Astrocyte (in vitro differentiated cells and primary cell): ENCODE measurements around the gene TRAPPC3. TPM values are rescaled to one million over a fixed set of nuclear protein-coding genes. Genes with fewer than 3 reads are reported as not detected.
A peak's percentile ranks its signal among the peaks of the same experiment; 100 is the strongest.

Experiments
- DNase-seq: peaks from one replicate; pipeline ENCODE4 v3.0.0-alpha.2; 2010; ENCODE audit warnings: low read depth
- FAIRE-seq: peaks from 2 replicates; lab custom pipeline; 2011; peaks lifted over from hg19 to GRCh38; lab: Jason Lieb, UNC
- H2AFZ ChIP-seq: 2 replicates; pipeline ENCODE4 v1.6.0; 2012; ENCODE audit warnings: low read depth, low read length, inconsistent platforms
- H3K27ac ChIP-seq: 2 replicates; pipeline ENCODE4 v1.5.1; 2011; ENCODE audit warnings: low read depth, low read length, inconsistent platforms
- H3K27me3 ChIP-seq: 2 replicates; pipeline ENCODE4 v1.6.0; 2011; ENCODE audit warnings: low read length, inconsistent platforms; ENCODE audit not compliant: insufficient read depth
- H3K36me3 ChIP-seq: 2 replicates; pipeline ENCODE4 v1.5.1; 2011; ENCODE audit warnings: low read length, inconsistent platforms; ENCODE audit not compliant: insufficient read depth
- H3K4me1 ChIP-seq: 2 replicates; pipeline ENCODE4 v1.5.1; 2011; ENCODE audit warnings: low read length, inconsistent platforms; ENCODE audit not compliant: insufficient read depth
- H3K4me2 ChIP-seq: 2 replicates; pipeline ENCODE4 v1.6.0; 2012; ENCODE audit warnings: low read length, inconsistent platforms
- H3K4me3 ChIP-seq: 2 replicates; pipeline ENCODE4 v1.5.1; 2011; ENCODE audit warnings: low read depth, mild to moderate bottlenecking, low read length, inconsistent platforms; ENCODE audit not compliant: insufficient read depth
- H3K79me2 ChIP-seq: 2 replicates; pipeline ENCODE4 v1.6.0; 2012; ENCODE audit warnings: mild to moderate bottlenecking, low read length, inconsistent platforms; ENCODE audit not compliant: insufficient read depth
- H3K9ac ChIP-seq: 2 replicates; pipeline ENCODE4 v1.6.0; 2012; ENCODE audit warnings: mild to moderate bottlenecking, low read length, inconsistent platforms
- H3K9me3 ChIP-seq: 2 replicates; pipeline ENCODE4 v1.5.1; 2012; ENCODE audit warnings: low read depth, mild to moderate bottlenecking, low read length, inconsistent platforms; ENCODE audit not compliant: insufficient read depth
- H4K20me1 ChIP-seq: 2 replicates; pipeline ENCODE4 v1.6.0; 2012; ENCODE audit warnings: low read length, inconsistent platforms; ENCODE audit not compliant: insufficient read depth
- H3K27ac Mint-ChIP-seq: one replicate; pipeline ENCODE4 v1.8.0; 2021; ENCODE audit warnings: mild to moderate bottlenecking, mixed read lengths; ENCODE audit not compliant: unreplicated experiment
- H3K27me3 Mint-ChIP-seq: one replicate; pipeline ENCODE4 v1.8.0; 2021; ENCODE audit warnings: low read depth, mixed read lengths; ENCODE audit not compliant: unreplicated experiment
- H3K36me3 Mint-ChIP-seq: one replicate; pipeline ENCODE4 v1.8.0; 2021; ENCODE audit warnings: low read depth, mixed read lengths; ENCODE audit not compliant: unreplicated experiment
- H3K4me1 Mint-ChIP-seq: one replicate; pipeline ENCODE4 v1.8.0; 2021; ENCODE audit warnings: low read depth, mixed read lengths; ENCODE audit not compliant: unreplicated experiment
- H3K4me3 Mint-ChIP-seq: one replicate; pipeline ENCODE4 v1.8.0; 2021; ENCODE audit warnings: mild to moderate bottlenecking, moderate library complexity, mixed read lengths; ENCODE audit not compliant: unreplicated experiment
- H3K9me3 Mint-ChIP-seq: one replicate; pipeline ENCODE4 v1.8.0; 2021; ENCODE audit warnings: mild to moderate bottlenecking, mixed read lengths; ENCODE audit not compliant: unreplicated experiment
- EZH2 ChIP-seq: IDR thresholded peaks from 2 replicates; pipeline ENCODE4 v1.6.1; 2012; ENCODE audit warnings: mild to moderate bottlenecking, low read length, inconsistent platforms; ENCODE audit not compliant: insufficient read depth
- total RNA-seq: library from RNA; stranded (reverse); gene quantifications from 2 replicates; pipeline ENCODE4 v1.2.1, GENCODE V29; 2021
- TF ChIP-seq, protein P1 (sequence below): IDR thresholded peaks from 2 replicates; pipeline ENCODE4 v1.5.1; 2011; ENCODE audit warnings: low read depth, mild to moderate bottlenecking, inconsistent platforms, low read length, moderate library complexity; ENCODE audit not compliant: insufficient read depth

The TRAPPC3 gene
- total RNA-seq, 1 donor from 2014 or later = 87.1 TPM

DNA sequence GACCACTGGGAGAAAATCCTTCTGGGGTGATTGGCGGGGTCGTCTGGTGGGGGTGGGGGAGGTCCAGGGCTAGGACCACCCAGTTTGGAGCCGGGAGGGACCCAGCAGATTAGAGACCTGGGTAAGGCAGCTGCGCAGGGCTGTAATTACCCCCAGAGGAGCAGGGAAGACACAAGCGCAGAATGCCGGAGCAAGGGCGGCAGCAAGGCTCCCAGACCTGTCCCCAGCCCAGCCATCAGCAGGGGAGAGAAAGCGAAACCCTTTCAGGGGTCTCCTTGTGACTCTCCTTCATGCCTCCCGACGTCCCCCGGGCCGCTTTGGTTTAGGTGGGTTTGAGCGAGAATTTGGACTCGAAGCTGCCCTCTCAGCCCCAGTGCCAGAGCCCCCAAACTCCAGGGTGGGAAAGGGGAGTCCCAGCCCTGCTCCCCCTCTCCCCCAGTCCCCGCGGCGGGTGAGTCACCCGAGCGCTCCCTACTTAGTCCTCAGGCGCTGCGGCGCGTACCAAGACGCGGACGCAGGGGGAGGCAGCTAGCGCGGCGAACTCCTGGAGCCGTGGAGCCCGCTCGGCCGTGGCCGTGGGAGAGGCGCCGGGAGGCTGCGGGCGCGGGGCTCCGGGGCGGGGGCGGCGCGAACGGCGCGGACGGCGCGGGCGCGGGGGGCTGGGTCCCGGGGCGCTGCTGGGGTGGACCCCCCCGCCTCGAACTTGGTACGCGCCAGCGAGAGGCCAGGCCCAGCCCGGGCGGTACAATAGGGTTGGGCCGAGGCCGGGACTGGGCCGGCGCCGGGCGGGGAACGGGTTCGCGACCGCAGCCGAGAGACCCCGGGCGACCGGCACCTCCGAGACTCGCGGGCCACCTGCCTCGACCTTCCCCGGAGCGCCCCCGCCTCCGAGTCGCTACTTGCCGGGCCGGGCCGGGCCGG, 6.4 kb upstream of the TRAPPC3 start, which contains the start of gene MAP7D1:
TSS of gene MAP7D1 (plus strand) at position 753 of the 921 bp plus-strand sequence. CDS start 258 bp downstream, outside the sequence.
- TF ChIP-seq, protein P1, sequence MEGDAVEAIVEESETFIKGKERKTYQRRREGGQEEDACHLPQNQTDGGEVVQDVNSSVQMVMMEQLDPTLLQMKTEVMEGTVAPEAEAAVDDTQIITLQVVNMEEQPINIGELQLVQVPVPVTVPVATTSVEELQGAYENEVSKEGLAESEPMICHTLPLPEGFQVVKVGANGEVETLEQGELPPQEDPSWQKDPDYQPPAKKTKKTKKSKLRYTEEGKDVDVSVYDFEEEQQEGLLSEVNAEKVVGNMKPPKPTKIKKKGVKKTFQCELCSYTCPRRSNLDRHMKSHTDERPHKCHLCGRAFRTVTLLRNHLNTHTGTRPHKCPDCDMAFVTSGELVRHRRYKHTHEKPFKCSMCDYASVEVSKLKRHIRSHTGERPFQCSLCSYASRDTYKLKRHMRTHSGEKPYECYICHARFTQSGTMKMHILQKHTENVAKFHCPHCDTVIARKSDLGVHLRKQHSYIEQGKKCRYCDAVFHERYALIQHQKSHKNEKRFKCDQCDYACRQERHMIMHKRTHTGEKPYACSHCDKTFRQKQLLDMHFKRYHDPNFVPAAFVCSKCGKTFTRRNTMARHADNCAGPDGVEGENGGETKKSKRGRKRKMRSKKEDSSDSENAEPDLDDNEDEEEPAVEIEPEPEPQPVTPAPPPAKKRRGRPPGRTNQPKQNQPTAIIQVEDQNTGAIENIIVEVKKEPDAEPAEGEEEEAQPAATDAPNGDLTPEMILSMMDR = no peak
- TF ChIP-seq EZH2 = no peak
- Histone ChIP-seq H4K20me1 (peaks cover 40% of the 10 kb centered on the region), H3K27me3 (no peaks in the 10 kb centered on the region), H3K36me3 (peaks cover 10% of the 10 kb centered on the region), H3K4me3 (peak within 1 kb of the TSS; percentile 91), H3K4me2 (peak within 1 kb of the TSS; percentile 97), H3K9me3 (no peaks in the 10 kb centered on the region), H2AFZ (no peak within 1 kb of the TSS), H3K4me1 (peaks cover 47% of the 10 kb centered on the region), H3K27ac (peak within 1 kb of the TSS; percentile 94), H3K79me2 (peaks cover 56% of the 10 kb centered on the region), H3K9ac (peak within 1 kb of the TSS; percentile 90)
- no peak for FAIRE-seq
- DNase-seq = peak; percentile 63
- Mint-ChIP-seq H3K4me1 (peaks cover 40% of the 10 kb centered on the region), H3K9me3 (peaks cover 4% of the 10 kb centered on the region), H3K27me3 (no peaks in the 10 kb centered on the region), H3K4me3 (peak within 1 kb of the TSS; percentile 95), H3K27ac (peak within 1 kb of the TSS; percentile 82), H3K36me3 (peaks cover 9% of the 10 kb centered on the region)

DNA sequence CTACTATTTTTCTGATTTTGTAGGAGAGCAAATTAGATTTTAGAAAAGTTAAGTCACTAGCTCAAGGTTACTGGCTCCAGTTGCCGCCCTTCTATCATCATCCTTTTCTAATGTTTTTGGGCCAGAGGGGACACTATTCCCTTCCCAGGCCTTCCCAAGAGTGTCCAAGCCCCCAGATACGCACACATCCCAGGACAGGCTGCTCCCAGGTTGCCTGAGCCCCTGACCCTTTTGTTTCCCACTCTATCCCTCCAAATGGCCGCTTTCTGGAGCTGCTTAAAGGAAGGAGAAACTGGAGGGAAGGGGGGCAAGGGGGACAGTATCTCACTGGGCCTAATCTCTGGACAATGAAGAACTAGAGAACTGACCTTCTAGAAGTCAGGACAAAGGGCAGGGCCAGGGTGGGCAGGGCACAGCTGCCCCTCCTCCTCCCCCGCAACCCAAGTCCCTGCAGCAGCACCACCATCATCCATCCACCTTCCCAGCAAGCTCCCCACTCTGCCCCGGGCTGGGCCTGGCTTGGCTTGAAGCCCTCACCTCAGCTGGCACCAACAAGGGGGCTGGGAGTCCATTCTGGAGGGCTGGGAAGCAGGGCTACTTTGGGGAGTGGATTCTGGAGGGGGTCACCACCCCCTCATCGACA, 5.6 kb upstream of the TRAPPC3 start:
- no peak for FAIRE-seq
- Histone ChIP-seq H3K79me2 (peaks cover 48% of the 10 kb centered on the region), H3K9ac (peak overlapping the region; percentile 90), H2AFZ (no peak overlapping the region), H4K20me1 (peaks cover 32% of the 10 kb centered on the region), H3K36me3 (peaks cover 10% of the 10 kb centered on the region), H3K27ac (peak overlapping the region; percentile 94), H3K27me3 (no peaks in the 10 kb centered on the region), H3K9me3 (no peaks in the 10 kb centered on the region), H3K4me3 (peak overlapping the region; percentile 71), H3K4me1 (peaks cover 47% of the 10 kb centered on the region), H3K4me2 (peak overlapping the region; percentile 97)
- Mint-ChIP-seq H3K27ac (peak overlapping the region; percentile 75), H3K9me3 (peaks cover 4% of the 10 kb centered on the region), H3K27me3 (no peaks in the 10 kb centered on the region), H3K4me1 (peaks cover 39% of the 10 kb centered on the region), H3K36me3 (peaks cover 9% of the 10 kb centered on the region), H3K4me3 (peak overlapping the region; percentile 80)
- no peak for DNase-seq
- TF ChIP-seq, protein P1 = no peak
- TF ChIP-seq EZH2 = no peak
